HG03045 (cell line): Measurements from ENCODE around the gene CDHR3.

ENCODE experiments used
- ATAC-seq: cut with Tn5 transposase; IDR thresholded peaks from one replicate; pipeline ENCODE4 v1.9.1; 2021; ENCODE audit warnings: mild to moderate bottlenecking, moderate library complexity; ENCODE audit not compliant: unreplicated experiment

Gene CDHR3

DNA sequence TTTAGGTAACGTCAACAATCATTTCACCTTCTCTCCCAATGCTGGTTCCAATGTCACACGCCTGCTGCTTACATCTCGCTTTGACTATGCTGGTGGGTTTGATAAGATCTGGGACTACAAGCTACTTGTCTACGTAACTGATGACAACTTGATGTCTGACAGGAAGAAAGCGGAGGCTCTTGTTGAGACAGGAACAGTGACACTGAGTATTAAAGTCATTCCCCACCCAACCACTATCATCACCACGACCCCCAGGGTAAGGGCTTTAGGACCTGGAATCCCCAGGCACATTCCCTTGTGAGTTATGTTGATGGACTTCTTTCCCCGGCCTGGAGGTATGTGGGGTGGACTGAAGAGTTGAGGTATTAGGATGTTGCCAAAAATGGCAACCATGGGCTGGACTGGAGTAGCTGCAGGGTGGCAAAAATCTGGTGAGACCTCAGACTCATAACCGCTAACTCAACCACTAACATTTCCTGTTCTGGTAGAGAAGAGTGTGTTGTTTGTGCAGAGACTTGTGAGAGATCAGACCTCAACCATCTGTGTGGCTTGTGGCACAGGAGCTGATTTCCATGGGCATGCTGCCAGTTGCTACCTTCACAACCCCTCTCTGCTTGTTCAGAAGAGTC, 59.2 kb downstream of the CDHR3 start:
- peak; percentile 74 for ATAC-seq

- ATAC-seq = no peak
Measured at GRCh38 chr7:106023369-106024322, 60.6 kb downstream of the CDHR3 start.

- no peak for ATAC-seq
Measured at GRCh38 chr7:106026101-106026500, 63.0 kb downstream of the CDHR3 start.

DNA sequence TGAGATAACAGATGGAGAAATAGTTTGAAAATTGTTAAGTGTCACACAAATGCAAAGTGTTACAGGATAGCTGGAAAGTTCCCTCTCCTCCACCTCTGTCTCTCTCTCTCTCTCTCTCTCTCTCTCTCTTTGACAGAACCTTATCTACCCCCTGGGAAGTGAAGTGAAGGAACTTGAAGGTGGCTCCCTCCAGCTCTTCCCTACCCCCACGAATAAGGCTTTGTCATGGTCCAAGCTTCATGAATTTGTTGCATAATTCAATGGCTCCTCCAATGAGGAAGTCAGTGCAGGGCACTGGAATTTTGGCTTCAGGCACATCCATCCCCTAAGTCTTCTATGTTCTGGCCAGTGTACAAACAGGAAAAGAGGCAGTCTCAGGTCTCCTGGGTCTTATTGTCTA, 66.4 kb downstream of the CDHR3 start:
- no peak for ATAC-seq

DNA sequence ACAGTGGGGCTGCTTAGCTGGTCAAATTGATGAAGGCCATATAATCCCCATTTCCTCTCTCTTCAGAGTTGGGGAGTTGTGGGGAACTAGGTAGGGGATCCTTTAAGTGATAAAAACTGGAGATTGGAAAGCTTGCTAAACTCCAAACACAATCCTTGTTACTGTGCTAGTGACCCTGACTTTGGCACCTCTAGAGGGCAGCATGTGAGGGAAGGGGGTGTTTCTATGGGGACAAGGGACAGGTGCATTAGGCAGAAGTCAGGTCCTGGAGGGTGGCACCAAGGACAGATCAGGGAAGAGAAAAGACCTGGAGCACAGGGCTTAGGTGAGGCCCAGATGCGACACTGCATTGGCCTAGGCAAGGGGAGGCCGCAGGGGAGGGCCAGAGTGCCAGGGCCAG, 66.9 kb downstream of the CDHR3 start:
- ATAC-seq = no peak

DNA sequence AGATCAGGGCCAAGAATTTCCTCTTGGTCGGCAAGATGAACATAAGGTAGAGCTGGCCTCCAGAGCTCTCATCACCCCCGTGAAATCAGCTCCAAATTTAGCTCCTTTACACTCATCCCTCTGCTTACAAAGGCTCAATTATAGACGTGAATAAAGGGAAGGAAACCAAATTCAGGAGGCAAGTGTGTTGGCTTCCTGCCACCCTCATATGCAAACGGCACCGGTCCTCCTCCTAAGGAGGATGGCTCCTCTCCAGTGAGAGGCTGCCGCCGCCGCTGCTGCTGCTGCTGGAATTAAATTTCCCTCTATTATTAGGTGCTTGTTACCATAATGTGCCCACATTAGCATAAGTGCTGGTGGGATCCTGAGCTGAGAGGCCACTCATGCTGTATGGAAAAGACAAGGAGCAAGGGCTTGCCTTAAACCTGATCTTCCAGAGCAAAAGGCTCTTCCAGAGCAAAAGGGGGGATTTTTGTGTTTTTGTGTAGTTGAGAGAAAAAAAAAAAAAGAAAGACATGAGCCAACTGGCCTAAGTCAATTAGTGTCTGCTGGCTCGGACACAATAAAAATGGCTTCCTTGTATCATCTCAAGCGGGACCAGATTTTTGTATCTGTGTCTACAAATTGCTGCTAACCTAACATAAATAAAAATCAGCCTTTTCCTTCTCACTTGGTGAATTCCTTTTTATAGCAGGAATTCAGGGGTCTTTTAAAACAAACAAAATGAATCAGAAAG, 68.4 kb downstream of the CDHR3 start:
- no peak for ATAC-seq

- ATAC-seq = no peak
Measured at GRCh38 chr7:106032295-106032694, 69.2 kb downstream of the CDHR3 start.

GRCh38 chr7:106033735-106034134, 70.7 kb downstream of the CDHR3 start:
- ATAC-seq = no peak

DNA sequence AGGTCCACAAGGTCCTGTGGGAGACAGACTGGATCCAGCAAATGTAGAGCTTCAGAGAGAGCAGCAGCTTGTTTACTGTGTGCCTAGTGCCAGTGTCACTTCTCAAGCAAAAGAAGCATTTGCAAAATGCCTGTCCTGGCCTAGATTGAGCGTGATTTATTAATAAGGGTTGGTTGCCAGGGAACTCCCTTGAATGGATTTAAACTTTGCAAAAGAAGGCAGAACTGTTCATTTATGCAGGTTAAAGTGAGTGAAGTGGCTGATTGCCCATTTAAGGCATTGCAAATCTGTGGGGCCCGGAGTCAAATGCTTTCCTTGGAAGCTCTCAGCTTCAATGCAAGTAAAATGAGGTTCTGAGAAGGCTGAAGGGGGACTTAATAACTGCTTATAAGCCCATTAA, 71.3 kb downstream of the CDHR3 start:
- no peak for ATAC-seq

DNA sequence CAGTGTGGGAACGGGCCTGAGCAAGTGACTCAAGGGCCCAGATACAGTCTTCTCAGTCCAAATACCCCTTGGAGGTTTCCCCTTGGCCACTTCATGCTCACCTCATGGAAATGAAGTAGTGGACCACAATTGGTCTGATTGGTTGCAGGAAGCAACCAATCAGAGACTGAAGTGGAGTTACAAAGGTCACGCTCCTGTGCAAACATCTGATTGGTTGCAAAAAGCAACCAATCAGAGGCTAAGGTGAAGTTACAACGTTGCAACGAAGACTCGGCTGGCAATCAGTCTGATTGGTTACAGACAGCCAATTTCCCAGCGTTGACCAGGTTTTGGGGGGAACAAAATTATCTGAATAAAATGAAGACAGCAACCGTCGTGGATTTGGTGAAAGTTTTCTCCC, 72.5 kb downstream of the CDHR3 start:
- ATAC-seq = no peak

DNA sequence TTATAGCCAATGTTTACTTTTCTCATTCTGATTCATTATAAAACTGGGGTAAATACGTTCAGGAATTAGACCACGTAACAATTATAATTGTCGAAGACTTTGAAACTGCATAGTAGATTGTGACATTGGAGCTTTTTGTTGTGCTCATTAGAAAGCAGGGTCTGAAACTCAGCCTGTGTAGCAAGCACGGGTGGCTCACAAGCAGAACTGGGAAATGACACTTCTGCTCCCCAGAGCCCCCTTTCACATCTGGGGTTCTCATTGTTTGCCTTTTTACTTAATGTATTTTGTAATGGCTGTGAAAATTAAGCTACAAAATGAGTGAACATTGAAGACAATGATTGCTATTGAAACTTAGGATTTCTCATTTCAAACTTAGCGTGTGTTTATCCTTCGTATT, 72.9 kb downstream of the CDHR3 start:
- no peak for ATAC-seq

- ATAC-seq = no peak
Measured at GRCh38 chr7:106037489-106038176, 74.6 kb downstream of the CDHR3 start.

- no peak for ATAC-seq
Measured at GRCh38 chr7:106038289-106038688, 75.2 kb downstream of the CDHR3 start.

DNA sequence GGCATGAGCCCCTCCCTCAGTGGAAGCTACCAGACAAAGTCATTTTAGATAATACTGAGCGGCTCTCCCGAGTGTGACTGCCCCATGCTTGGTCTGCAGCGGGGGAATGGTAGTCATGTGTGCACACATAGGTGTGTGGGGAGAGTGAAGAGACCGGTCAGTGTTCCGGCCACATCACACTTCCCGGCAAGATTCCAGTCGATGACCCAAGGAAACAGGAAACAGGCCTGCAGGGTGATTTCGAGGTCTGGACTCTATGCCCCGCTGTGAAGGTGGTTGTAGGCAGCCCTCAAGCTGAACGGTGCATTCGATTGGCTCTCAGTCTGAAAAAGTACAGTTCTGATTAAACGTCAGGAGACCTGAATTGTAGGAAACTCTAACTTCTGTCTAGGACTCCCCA, 75.9 kb downstream of the CDHR3 start:
- no peak for ATAC-seq

GRCh38 chr7:106039486-106040060, 76.5 kb downstream of the CDHR3 start:
- ATAC-seq = no peak

DNA sequence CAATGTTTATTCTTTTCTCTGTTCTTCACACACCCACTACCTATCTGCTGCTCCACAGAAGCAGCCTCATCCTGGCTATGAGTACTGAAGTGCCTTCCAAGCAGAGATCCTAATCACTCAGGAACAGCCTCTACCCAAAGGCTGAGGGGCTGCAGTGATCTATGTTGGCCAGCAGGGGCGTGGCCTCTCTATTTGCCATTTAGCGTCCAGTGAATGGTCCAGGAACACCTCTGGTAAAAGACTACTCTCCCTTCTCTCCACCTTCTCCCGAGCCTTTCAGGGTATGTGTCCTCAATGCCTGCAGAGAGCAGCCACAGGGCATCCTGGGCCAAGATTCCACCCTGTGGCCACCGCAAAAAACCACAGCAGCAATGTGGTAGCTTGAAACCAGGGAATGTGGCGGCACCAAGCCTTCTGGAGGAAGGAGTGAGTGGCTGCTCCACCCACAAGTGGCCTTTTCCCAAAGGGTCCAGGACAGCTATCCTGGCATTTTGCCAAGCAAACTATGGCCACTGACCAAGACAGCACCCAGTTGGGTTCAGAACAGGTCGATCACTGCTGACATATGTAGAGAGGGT, 78.2 kb downstream of the CDHR3 start:
- no peak for ATAC-seq

DNA sequence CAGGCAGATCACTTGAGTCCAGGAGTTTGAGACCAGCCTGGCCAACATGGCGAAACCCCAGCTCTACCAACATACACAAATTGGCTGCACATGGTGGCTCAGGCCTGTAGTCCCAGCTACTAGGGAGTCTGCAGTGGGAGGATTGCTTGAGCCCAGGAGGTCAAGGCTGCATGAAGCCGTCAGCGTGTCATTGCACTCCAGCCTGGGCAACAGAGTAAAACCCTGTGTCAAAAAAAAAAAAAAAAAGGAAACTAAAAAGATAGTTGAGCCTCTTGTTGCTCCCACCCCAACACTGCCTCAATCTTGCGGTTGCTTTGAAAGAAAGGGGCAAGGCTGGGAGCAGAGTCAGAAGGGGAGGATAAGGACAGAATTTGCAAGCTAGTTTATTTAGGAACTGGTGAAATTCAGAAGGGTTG, 79.1 kb downstream of the CDHR3 start:
- no peak for ATAC-seq

- ATAC-seq = no peak
Measured at GRCh38 chr7:106045139-106045538, 82.1 kb downstream of the CDHR3 start.

DNA sequence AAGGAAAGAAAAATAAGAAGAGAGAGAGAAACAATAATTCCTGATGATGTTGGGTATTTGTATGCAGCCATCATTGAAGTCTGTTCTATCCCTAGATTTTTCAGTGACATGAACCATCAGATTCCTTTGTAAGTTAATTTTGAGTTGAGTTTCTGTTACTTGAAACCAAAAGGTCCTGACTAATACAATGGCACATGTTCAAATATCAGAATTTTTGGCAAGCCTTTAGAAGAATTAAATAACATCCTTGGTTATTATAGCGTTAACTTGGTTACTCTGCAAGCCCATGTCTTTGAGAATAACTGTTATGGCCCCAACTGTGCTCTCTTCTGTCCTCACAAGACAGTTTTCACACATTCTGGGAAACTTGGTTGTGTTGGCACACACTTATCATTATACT, 82.5 kb downstream of the CDHR3 start:
- ATAC-seq = no peak

GRCh38 chr7:106047184-106047583, 84.1 kb downstream of the CDHR3 start:
- ATAC-seq = no peak
